ENCODE measurements around the gene ETFB.

The ETFB gene

DNA sequence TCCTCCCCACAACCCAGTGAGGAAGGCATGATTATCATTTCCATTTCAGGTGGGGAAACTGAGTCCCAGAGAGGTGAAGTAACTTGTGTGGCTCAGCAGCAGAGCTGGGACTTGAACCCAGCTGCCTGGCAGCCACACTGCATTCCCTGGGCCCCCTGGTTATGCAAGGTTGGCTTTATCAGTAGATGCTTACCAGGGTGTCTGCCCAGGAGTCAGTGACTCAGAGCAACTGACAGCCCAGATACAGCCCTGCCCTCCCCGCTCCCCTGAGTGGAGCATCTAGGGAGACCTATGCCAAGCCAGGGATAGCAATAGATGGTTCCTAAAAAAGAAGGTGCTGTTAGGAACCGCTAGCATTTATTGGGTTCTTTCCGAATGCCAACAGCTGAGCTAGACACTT is 48.8 kb downstream of the ETFB start:
- no peak overlapping the region for H3K4me3 ChIP-seq (replicated peaks; ENCODE audit: insufficient read depth, low read length)
- peaks cover 2% of the 10 kb centered on the region for H3K27me3 ChIP-seq (ENCODE audit: insufficient read depth, poor library complexity, severe bottlenecking)
- DNase-seq (ENCODE audit: low read depth in 1 of 2, low spot score in 1 of 2) = no peak
- TF ChIP-seq GABPA (IDR thresholded peaks at IDR 0.05; ENCODE audit: low read depth) = no peak
- no peak for TF ChIP-seq SPI1 (IDR thresholded peaks at IDR 0.05; ENCODE audit: borderline replicate concordance, low read depth)
- no peak for TF ChIP-seq CTCF (IDR thresholded peaks at IDR 0.05; ENCODE audit: insufficient read depth, low read length)
- TF ChIP-seq POLR2AphosphoS5 (IDR thresholded peaks at IDR 0.05; ENCODE audit: low read depth) = no peak
- TF ChIP-seq, protein P1, sequence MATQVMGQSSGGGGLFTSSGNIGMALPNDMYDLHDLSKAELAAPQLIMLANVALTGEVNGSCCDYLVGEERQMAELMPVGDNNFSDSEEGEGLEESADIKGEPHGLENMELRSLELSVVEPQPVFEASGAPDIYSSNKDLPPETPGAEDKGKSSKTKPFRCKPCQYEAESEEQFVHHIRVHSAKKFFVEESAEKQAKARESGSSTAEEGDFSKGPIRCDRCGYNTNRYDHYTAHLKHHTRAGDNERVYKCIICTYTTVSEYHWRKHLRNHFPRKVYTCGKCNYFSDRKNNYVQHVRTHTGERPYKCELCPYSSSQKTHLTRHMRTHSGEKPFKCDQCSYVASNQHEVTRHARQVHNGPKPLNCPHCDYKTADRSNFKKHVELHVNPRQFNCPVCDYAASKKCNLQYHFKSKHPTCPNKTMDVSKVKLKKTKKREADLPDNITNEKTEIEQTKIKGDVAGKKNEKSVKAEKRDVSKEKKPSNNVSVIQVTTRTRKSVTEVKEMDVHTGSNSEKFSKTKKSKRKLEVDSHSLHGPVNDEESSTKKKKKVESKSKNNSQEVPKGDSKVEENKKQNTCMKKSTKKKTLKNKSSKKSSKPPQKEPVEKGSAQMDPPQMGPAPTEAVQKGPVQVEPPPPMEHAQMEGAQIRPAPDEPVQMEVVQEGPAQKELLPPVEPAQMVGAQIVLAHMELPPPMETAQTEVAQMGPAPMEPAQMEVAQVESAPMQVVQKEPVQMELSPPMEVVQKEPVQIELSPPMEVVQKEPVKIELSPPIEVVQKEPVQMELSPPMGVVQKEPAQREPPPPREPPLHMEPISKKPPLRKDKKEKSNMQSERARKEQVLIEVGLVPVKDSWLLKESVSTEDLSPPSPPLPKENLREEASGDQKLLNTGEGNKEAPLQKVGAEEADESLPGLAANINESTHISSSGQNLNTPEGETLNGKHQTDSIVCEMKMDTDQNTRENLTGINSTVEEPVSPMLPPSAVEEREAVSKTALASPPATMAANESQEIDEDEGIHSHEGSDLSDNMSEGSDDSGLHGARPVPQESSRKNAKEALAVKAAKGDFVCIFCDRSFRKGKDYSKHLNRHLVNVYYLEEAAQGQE (IDR thresholded peaks at IDR 0.05; ENCODE audit: insufficient replicate concordance, low read depth) = no peak
- H3K27ac ChIP-seq (replicated peaks) = no peak overlapping the region

DNA sequence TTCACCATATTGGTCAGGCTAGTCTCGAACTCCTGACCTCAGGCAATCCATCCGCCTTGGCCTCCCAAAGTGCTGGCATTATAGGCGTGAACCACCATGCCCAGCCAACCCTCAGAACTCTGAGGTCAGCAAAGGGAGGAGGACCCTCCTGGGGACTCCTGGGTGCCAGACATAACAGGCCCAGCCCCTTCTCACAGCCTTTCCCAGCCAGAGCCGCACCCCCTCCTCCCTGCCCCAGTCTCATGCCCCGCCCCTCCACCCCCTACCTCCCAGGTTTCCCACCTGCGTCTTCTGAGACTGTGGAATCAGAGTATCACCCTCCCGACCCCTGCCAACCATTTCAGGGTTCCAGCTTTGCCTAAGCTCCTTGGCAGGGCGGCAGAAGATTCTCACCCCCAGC is 49.5 kb downstream of the ETFB start:
- Histone ChIP-seq H3K4me3 (replicated peaks; ENCODE audit: insufficient read depth, low read length) (no peak overlapping the region), H3K27ac (replicated peaks) (no peak overlapping the region), H3K27me3 (ENCODE audit: insufficient read depth, poor library complexity, severe bottlenecking) (peaks cover 2% of the 10 kb centered on the region)
- DNase-seq (ENCODE audit: low read depth in 1 of 2, low spot score in 1 of 2) = no peak
- TF ChIP-seq, protein P1 (IDR thresholded peaks at IDR 0.05; ENCODE audit: insufficient replicate concordance, low read depth) = no peak
- no peak for TF ChIP-seq SPI1 (IDR thresholded peaks at IDR 0.05; ENCODE audit: borderline replicate concordance, low read depth)
- TF ChIP-seq POLR2AphosphoS5 (IDR thresholded peaks at IDR 0.05; ENCODE audit: low read depth) = no peak
- no peak for TF ChIP-seq CTCF (IDR thresholded peaks at IDR 0.05; ENCODE audit: insufficient read depth, low read length)
- TF ChIP-seq GABPA (IDR thresholded peaks at IDR 0.05; ENCODE audit: low read depth) = no peak

DNA sequence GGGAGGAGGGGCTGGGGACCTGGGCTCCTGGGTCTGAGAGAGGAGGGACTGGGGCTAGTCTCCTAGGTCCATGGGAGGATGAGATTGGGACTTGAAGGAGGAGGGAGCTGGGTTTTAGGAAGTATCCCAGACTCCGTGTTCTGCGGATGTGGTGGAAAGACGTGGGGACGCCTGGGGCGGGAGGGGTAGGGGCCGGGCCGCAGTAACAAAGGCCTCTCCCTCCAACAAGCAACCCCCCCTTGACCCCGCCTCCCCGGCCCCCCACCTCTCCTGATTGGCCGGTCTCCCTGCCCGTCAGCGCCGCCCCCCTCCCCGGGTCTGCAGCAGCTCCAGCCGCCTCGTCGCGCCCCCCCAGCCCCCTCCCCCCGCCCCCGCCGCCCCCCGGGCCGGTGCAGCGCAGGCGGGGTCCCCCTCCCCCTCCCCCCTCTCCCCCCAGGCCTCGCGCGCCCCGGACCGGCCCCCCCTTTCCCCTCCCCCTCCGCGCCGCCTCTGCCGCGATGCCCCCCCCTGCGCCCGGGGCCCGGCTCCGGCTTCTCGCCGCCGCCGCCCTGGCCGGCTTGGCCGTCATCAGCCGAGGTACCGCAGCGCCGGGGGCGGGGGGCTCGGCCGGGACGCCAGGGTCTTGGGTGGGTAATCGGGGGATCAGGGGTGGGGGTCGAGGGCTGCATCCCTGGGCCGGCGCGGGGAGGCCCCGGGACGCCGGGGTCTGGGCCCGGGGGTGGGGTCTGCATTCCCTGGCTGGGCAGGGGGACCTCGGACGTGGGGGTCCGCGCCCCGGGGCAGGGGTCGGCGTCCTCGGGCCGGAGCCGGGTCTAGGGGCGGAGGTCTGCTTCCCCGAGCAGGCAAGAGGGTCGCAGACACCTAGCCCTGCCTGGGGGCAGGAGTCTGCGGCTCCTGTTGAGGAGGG is 54.6 kb downstream of the ETFB start, which contains the start of gene IGLON5:
Gene IGLON5 (plus strand): TSS at position 294 of the 907 bp plus-strand sequence. CDS start 204 bp downstream, at position 498.
- H3K4me3 ChIP-seq (replicated peaks; ENCODE audit: insufficient read depth, low read length) = no peak within 1 kb of the TSS
- no peak within 1 kb of the TSS for H3K27ac ChIP-seq (replicated peaks)
- no peaks in the 10 kb centered on the region for H3K27me3 ChIP-seq (ENCODE audit: insufficient read depth, poor library complexity, severe bottlenecking)
- no peak for DNase-seq (ENCODE audit: low read depth in 1 of 2, low spot score in 1 of 2)
- TF ChIP-seq GABPA (IDR thresholded peaks at IDR 0.05; ENCODE audit: low read depth) = no peak
- no peak for TF ChIP-seq POLR2AphosphoS5 (IDR thresholded peaks at IDR 0.05; ENCODE audit: low read depth)
- TF ChIP-seq, protein P1 (IDR thresholded peaks at IDR 0.05; ENCODE audit: insufficient replicate concordance, low read depth) = no peak
